GM23338 (cell line): ENCODE results near the gene EGLN3.
A peak's percentile ranks its signal among the peaks of the same experiment; 100 is the strongest.

ENCODE experiments used
- CTCF ChIP-seq, 2 experiments: fragments of 200-600 bp in 1 of 2; sonication (generic) in 1 of 2; conservative IDR thresholded peaks; 2 replicates each; pipeline versions ENCODE4 v1.5.1 to v1.6.1; 2016 to 2017; ENCODE audit warnings: antibody characterized with exemption in 2 of 2, low read depth in 2 of 2, mild to moderate bottlenecking in 2 of 2, moderate library complexity in 1 of 2
- EZH2 ChIP-seq: fragments of 200-600 bp; sonication (generic); IDR thresholded peaks from one replicate; pipeline ENCODE4 v1.8.0; 2017; ENCODE audit warnings: antibody characterized with exemption, mild to moderate bottlenecking, low read depth; ENCODE audit not compliant: unreplicated experiment
- POLR2AphosphoS5 ChIP-seq: IDR thresholded peaks from 2 replicates; pipeline ENCODE4 v1.6.1; 2016; ENCODE audit warnings: antibody characterized with exemption, low read depth

- TF ChIP-seq EZH2 (no peak), CTCF (conservative IDR thresholded peaks at IDR 0.05; ENCODE audit: low read depth in 2 of 2) (peak; percentile 38 to 41), POLR2AphosphoS5 (no peak)
These were observed 9.2 kb downstream of the EGLN3 start for GRCh38 chr14:33941718-33942117.
